ENCODE measurements around the gene RILPL1.

RILPL1 gene

GRCh38 chr12:123449249-123449733, 84.2 kb downstream of the RILPL1 start:
- H3K4me3 ChIP-seq (ENCODE audit: low read depth, low read length): no peak overlapping the region
- no peak for TF ChIP-seq MYC (IDR thresholded peaks at IDR 0.05; ENCODE audit: low read depth, low read length)
- TF ChIP-seq CTCF (IDR thresholded peaks at IDR 0.05; ENCODE audit: low read depth, low read length): no peak
- no peak for TF ChIP-seq MAX (IDR thresholded peaks at IDR 0.05; ENCODE audit: low read depth, low read length)
- TF ChIP-seq POLR2A (IDR thresholded peaks at IDR 0.05; ENCODE audit: extremely low read depth, insufficient read length): no peak
- peak; percentile 65 for DNase-seq (ENCODE audit: low read depth)

GRCh38 chr12:123446333-123446713, 87.2 kb downstream of the RILPL1 start:
- H3K4me3 ChIP-seq (ENCODE audit: low read depth, low read length): no peak overlapping the region
- TF ChIP-seq MYC (IDR thresholded peaks at IDR 0.05; ENCODE audit: low read depth, low read length) (no peak), CTCF (IDR thresholded peaks at IDR 0.05; ENCODE audit: low read depth, low read length) (no peak), POLR2A (IDR thresholded peaks at IDR 0.05; ENCODE audit: extremely low read depth, insufficient read length) (no peak), MAX (IDR thresholded peaks at IDR 0.05; ENCODE audit: low read depth, low read length) (no peak)
- DNase-seq (ENCODE audit: low read depth): no peak

DNA sequence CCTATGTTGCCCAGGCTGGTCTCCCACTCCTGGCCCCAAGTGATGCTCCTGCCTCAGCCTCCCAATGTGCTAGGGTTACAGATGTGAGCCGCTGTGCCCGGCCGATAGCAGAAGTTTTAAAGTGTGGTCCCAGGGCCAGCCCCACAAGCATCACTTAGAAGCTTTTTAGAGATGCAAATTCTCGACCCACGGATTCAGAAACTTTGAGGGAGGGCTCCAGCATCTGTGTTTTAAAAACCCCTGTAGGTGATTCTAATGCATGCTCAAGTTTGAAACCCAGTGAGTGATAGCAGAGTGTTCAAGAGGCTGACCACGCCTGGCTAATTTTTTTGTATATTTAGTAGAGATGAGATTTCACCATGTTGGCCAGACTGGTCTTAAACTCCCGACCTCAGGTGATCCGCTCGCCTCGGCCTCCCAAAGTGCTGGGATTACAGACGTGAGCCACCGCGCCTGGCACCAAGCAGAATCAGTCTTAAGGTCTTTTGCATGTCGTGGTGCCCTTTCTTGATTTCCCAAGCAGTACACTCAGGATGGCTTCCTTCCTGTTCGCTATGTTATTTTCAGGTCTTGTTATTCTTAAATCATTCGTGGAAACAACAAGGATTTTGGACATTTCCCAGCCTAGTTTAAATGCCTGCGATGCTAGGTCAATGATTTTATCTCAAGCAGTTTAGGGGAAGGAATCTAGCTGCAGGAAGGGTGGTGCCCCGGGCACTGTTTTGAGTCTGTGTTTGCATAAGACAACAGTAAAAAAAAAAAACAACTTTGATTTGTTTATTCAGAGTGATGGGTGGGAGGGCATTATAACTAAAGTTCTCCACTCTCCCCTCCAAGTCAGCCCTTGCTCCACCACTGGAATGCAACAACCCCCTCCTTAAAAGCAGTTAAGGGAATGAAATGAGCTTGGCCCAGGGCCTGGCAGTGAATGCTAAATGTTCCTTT, 87.9 kb downstream of the RILPL1 start:
- TF ChIP-seq POLR2A (IDR thresholded peaks at IDR 0.05; ENCODE audit: extremely low read depth, insufficient read length): no peak
- no peak for TF ChIP-seq CTCF (IDR thresholded peaks at IDR 0.05; ENCODE audit: low read depth, low read length)
- no peak for TF ChIP-seq MYC (IDR thresholded peaks at IDR 0.05; ENCODE audit: low read depth, low read length)
- TF ChIP-seq MAX (IDR thresholded peaks at IDR 0.05; ENCODE audit: low read depth, low read length): no peak
- H3K4me3 ChIP-seq (ENCODE audit: low read depth, low read length): no peak overlapping the region
- no peak for DNase-seq (ENCODE audit: low read depth)

- peak; percentile 86 for DNase-seq (ENCODE audit: low read depth)
- H3K4me3 ChIP-seq (ENCODE audit: low read depth, low read length): no peak overlapping the region
- TF ChIP-seq CTCF (IDR thresholded peaks at IDR 0.05; ENCODE audit: low read depth, low read length): no peak
Measured at GRCh38 chr12:123444092-123445026, 89.2 kb downstream of the RILPL1 start.

GRCh38 chr12:123442774-123443173, 90.7 kb downstream of the RILPL1 start:
- DNase-seq (ENCODE audit: low read depth): peak; percentile 85
- H3K4me3 ChIP-seq (ENCODE audit: low read depth, low read length): no peak overlapping the region
- no peak for TF ChIP-seq MYC (IDR thresholded peaks at IDR 0.05; ENCODE audit: low read depth, low read length)
- TF ChIP-seq POLR2A (IDR thresholded peaks at IDR 0.05; ENCODE audit: extremely low read depth, insufficient read length): no peak
- TF ChIP-seq MAX (IDR thresholded peaks at IDR 0.05; ENCODE audit: low read depth, low read length): no peak
- no peak for TF ChIP-seq CTCF (IDR thresholded peaks at IDR 0.05; ENCODE audit: low read depth, low read length)
